GM19025 (cell line): ENCODE results near the gene LKAAEAR1.

ENCODE experiments used
- ATAC-seq: cut with Tn5 transposase; IDR thresholded peaks from one replicate; pipeline ENCODE4 v1.9.1; 2021; ENCODE audit warnings: mild to moderate bottlenecking, low read depth, moderate library complexity; ENCODE audit not compliant: unreplicated experiment

LKAAEAR1 gene

DNA sequence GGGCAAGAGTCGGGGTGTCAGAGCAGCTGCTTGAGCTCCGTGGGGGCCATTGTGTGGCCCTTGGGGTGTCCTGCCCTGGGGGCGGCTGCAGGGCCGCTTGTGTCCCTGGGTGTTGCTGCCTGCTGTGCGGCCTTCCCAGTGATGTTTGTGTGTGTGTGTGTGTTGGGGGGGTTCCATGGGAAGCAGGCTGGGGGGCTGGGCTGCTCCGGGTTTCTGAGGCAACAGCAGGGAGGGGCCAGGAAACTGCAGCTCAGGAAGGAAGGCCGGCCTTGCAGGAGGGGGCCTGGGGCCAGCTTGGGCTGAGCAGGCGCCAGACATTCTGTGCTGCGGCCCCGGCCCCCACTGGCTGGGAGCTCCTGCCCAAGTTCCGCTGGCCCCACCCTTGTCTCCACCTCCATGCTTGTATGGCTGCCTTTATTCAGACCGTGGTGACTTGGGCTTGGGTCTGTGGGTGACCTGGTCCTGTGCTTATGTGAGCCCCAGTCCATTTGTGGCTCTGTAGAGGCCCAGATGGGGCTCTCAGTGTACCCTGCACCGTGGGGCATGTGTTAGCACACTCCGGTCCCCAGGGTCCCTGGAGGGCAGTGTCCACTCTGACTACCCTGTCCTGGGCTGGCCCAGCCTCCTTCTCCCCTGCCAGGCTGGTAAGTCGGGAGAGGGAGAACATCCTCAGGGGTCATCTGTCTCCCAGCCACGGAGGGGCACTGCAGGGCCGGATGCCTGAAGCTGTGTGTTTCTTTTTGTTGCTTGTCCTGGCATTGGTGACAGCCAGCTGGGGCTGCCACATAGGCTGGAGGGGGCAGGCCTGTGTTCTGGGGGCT is 30.1 kb downstream of the LKAAEAR1 start:
- ATAC-seq, result no peak

DNA sequence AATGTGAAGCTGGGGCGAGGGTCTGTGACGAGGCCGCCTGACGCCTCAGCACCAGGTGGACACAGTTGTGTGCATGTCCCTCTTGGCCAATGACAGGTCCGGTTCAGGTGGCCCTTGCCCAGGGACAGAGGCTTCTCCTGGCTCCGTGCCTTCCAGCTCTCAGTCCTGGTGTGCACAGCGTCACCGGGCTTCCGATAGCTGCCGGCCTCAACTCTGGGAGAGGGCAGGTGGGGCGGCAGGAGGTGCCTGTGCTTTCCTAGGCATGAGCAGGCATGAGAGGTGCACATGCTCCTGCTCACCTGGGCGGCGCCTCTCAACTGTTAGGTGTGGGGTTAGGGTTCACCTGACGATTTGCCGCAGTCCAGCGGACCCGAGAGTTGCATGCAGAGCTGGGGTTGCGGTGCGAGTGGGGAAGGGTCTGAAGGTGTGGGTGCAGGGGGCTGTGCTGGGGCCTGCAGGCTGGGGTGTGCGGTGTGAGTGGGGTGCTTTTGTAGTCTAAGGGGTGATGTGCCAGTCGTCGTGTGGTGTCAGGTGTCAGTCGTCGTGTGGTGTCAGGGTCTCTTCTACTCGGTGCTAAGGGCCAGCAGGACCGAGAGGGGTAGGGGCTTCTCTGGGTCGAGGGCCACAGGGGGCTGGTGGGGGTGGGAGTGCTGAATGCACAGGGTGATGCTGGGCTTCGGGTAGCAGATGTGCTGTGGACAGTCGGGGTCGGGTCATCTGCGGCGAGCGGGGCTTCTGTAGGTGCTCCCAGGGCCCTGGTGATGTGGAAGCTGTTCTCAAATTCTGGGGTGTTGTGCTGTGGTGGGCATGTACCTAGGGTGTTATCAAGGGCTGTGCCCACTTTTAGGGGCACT is 31.0 kb downstream of the LKAAEAR1 start:
- ATAC-seq, result no peak

DNA sequence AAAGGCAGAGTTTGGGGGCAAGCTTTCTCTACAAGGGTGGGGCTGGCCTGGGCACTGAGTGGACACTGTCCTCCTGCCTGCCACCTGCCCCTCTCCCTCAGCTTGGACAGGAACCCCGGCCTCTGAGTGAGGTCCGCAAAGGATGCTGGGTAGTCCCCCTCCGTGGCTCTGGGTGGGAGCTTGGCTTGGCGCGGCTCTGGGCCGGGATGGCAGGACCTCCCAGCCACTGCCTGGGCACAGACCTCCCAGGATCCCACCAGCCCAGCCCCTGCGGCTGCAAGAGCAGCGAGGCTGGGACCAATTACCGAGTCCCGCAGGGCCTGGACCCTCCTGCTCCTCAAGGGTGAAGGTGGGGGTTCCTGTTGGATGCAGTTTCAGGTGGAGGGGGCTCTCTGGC is 31.9 kb downstream of the LKAAEAR1 start:
- ATAC-seq, result no peak

DNA sequence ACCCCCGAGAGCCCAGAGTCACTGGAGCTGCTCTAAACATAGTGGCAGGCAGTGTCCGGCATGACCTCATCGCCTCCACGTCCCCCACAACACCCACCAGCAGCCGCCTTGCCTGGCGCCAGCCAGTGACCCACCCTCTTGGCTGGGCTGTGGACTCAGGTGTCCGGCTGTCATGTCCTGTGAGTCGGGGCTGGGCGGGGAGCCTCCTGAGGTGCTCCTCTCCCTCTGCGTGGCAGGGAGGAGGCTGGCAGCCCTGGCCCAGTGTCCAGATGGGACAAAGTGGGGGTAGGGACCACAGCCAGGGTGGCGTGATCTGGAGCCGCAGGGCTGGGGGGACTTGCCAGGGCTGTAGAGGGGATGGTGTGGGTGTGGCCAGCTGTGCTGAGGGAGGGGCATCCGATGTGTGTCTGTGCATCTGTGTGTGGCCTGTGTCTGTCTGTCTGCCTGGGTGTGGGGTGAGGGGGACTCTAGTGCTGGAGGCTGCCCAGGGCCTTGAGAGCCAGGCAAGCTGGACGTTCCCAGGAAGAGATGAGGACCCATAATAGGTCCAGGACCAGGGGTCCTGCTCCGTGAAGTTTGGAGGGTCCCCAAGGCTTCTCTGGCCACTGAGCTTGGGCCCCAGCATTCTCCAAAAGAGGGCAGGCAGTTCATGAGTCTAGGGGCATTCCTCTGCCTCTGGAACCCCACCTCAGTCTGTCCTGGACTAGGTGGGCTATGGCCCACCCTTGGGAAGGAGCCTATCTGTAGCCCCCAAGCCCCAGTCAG is 32.5 kb downstream of the LKAAEAR1 start:
- ATAC-seq, result no peak

DNA sequence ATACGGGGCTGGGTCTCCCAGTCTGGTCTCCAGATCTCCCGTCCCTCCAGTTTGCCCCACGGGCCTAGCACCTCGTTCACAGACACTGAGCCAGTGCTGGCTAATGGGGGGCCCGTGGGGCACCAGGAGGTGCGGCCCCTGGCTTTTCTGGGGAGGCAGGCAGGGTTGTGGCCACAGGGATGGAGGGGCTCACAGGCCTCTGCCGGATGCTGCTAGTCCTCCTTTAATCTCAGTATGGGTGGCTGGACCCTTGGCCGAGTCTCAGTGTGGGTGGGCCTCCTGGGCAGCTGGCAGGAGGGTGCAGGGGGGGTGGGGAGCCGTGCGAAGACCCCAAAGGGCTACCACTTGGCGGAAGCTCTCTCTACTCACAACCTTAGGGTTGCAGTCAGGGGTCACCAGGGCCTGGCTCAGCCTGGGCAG is 33.2 kb downstream of the LKAAEAR1 start:
- ATAC-seq, result no peak

DNA sequence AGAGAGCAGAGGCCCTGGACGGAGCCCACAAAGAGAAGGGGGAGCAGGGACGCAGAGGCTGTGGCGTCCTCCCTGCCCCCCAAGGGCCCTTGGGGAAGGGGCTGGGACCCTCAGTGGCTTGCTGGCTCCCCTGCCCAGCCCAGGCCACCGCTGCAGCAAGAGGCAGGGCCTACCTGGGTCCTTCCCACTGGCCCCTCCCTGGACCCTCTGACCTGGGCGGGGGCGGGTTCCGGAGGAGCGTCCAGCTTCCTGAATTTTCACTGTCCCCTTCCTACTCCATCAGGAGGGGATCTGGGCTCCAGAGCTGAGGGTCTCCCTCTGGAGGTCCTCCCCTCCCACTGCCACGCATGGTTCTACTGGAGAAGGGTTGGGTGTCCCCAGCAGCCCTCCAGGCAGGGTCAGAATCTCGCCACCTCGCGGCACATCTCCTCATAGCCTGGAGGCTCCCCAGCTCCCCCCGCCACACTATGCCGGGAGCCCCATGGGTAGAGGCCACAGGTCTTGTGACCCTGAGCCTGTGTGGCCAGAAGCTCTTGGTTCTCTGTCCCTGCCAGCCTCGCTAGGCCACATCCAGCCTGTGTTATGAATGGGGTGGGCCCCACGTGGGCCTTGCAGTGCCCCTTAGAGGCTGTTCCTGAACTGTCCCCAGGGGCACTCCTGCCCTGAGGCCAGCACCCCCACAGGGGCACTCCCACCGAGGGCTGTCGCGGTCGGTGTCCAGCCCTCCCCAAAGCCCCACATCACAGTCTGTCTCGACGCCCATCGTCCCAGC is 33.8 kb downstream of the LKAAEAR1 start:
- ATAC-seq, result no peak

DNA sequence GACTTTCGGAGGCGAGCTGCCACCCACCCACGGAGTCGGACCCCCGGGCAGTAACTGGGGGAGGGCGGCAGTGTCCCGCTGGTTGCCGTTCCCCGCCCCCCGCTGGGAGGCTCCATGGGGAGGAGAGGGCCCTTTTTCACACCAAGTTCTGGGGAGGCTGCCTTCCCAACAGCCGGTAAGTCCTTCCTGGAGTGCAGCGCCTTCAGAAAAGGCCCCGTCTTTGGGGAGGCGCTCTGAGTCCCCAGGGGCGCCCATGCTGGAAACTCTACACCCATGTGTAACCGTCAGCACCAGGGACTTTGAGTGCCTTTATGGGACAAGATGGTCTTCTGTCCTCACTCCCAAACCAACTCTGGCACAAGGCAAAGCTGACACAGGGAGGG is 34.3 kb downstream of the LKAAEAR1 start:
- ATAC-seq, result no peak

DNA sequence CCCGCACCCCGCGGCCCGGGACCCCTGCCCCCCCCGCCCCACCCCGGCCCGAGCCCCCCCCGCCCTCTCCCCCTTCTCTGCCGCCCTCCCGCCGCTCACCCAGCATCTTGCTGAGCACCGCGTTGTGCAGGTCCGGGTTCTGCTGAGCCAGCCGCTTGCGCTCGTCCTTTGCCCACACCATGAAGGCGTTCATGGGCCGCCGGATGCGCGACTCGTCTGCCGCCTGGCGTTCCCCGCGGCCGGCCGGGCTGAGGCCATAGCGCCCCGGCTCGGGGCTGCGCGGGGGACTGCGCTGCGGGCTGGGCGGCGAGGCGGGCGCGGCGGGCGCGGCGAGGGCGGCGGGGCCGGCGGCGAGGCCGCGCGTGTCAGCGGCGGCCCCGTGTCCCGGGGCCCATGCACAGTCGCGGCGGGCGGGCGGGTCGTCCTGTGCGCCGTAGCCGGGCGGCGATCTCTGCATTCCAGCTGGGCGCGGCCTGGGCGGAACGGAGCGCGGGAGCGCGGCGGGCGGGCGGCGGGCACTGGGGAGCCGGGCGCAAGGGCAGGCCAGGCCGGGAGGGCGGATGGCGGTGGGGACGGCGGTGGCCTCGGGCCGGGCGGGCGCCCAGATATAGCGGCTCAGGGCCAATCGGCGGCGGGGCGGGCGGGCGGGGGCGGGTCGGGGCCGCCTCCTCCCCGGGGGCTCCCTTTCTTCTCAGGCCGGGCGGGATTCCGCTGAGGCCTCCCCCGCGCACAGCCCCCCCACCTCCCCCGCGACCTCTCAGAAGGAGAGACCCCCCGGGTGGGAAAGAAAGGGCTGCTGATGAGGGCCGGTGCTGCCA is 34.9 kb downstream of the LKAAEAR1 start, which contains the start of gene SOX18:
TSS of gene SOX18 (minus strand) at position 580 of the 818 bp plus-strand sequence. CDS start at position 457, 123 bp downstream.
- no peak for ATAC-seq

DNA sequence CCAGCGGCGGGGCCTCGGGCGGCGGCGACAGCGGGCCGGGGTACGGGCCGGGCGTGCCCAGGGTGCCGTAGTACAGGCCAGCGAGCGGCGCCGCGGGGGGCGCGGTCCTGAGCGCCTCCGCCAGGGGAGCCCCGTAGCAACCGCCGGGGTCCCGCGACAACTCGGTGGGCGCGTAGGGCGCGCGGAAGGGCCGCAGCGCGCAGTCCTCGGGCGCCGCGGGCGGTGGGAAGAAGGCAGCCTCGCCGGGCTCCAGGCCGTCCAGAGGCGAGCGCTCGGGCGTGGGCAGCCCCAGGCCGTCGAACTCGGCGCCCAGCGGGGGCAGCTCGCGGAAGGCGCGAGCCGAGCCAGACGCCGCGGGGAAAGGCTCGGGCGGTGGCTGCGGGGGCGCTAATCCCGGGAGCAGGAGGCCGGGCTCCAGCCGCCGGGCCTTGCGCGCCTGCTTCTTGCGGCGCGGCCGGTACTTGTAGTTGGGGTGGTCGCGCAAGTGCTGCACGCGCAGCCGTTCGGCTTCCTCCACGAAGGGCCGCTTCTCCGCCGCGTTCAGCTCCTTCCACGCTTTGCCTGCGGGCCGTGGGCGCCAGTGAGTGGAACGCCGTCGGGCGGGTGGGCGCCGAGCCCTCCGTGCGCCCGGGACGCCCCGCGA is 35.7 kb downstream of the LKAAEAR1 start:
- no peak for ATAC-seq

DNA sequence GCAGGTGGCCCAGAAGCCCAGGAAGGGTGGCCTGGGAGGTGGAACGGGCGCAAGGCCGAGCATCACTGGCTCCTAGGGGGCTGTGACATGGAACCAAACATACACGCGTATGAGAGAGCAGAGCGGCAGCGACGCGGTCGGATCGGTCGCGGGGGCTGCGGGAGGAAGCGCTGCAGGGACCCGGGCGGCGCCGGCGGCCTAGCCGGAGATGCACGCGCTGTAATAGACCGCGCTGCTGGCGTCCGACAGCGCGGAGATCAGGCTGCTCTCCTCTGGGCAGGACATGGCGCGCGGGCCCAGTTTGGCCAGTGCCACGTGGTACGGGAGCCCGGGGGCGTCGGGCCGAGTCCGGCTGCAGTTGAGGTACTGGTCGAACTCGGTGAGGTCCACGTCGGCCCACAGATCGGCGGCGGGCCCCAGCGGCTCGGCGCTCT is 36.2 kb downstream of the LKAAEAR1 start:
- ATAC-seq, result no peak

DNA sequence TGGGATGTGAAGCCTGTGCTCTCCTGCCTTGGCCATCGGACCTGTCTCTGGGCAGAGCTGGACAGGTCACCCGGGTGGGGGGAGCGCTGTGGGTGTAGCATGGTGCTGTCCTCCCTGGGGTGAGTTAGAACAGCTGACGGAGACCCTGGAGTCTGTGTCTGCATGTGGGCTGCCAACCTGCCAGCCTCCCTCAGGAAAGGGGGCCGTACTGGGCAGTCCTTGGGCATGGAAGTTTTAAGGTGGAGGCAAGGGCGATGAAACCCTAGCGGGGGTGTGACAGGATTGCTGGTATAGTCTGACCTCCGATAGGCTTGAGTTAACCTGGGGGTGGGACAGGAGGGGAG is 37.2 kb downstream of the LKAAEAR1 start:
- no peak for ATAC-seq

DNA sequence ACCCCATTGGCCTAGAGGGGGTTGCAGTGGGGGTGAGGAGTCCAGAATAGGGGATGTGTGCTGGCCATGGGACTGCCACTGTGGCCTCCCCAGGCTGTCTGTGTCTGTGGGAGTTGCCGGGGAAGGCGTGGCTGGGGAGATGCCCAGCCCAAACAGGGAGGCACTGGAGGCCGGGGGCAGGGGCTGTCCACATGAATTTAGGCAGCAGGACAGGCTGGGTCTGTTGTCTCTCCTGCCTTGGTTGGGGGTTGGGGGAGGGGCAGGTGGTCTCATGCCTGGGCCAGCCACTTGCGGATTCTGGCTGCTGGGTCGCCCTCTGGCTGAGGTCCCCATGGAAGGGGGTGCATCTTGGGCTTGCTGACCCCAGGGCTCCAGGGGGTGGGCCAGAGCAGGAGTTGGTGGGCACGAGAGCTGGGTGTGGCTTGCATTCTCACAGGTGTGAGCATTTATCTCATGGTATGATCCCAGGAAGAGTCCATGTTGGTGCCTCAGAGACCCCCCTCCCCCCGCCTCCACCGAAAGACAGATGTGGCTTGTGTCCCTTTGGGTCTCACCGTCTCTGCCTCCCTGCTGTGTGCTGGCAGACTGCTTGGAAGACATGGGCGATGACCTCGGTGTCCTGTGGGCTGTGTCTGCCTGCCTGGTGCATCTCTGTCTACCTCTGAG is 38.7 kb downstream of the LKAAEAR1 start:
- ATAC-seq, result no peak

DNA sequence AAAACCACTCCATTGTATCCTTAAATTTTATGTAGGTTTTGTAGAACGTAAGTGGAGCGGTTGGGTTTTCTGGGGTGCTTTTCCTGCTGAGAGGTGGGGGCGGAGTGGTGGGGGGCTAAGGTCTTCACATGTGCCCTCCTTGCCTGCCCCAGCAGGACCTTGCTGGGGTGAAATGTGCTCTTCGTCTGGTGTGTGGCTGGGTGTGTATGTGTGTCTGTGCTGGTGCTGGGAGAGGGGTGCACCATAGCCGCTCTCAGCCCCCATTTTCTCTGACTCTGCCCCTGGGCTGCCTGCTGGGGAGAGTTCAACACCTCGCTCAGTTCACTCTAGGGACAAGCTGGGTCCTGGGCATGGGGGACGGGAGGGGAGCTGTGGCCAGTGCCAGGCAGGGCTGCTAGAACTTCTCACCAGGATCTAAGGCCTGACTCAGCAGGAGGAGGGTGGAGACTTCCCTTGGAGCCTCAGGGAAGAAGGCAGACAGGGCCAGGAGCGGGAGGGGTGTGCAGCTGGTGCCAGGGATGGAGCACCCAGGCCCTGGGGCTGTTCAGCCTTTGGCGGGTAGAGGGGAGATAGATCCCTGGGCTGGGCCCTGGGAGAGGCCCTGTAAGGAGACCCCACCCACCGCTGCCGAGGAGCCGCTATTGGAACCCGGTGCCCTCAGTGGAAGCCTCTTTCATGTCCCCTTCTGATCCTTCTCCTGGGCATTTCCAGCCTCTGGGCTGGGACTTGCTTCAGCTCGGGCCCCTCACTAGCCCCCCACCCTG is 39.5 kb downstream of the LKAAEAR1 start:
- no peak for ATAC-seq

DNA sequence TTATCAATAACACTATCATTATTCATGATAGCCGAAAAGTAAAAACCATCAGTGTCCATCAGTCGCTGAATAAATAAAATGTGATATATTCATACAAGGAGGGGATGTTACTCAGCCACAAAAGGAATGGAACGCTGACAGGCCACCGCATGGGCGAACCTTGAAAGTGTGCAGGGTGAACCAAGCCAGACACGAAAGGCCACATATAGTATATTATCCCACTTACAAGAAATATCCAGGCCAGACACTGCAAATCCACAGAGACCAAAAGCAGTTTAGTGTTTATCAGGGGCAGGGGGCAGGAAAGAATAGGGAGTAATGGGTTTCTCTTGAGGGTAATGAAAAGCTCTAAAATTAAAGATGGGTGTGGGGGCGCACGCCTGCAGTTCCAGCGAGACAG is 40.4 kb downstream of the LKAAEAR1 start:
- no peak for ATAC-seq

DNA sequence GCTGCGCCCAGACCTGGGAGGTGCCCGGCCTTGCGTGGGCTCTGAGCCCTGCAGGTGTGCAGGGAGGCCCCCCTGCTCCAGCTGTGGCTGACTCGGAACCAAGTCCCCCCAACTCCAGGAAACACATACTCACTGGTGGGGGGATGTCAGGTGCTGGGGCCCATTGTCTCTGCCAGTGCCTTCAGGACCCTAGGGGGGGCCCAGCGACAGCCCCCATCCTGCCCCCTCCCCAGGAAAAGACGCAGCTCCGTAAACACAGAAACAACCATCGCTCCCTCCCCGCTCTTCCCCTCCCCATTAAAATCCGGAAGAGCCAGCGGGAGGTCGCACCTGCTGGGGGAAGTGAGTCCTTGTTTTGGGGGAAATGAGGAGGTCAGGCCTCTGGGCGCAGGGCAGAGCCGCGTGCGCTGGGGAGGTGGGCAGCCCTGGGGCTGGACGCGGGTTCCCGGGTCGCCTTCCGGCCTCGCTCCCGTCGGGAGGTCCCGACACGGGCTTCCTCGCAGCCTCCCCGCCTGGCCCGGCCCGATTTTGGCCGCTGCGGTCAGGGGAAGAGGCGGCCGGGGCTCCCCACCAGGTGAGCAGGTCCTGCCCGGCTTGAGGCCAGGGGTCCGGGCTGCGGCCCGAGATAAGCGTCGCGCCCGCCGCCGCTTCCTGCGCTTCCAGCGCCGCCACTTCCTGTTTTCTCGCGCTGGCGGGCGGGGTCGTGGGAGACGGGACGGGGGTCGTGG is 42.0 kb downstream of the LKAAEAR1 start:
- ATAC-seq, result no peak

DNA sequence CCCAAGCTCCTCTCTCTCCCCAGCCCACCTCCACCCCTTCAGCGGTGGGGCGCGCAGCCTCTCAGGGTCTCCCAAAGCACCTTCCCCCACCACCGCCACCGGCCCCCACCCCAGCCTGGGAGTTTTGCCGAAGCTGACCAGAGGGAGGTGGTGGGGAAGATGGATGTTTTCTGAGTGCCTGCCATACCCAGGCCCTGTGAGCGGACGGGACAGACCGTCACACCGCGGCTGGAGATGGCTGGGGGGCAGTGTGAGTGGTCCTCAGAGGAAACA is 42.5 kb downstream of the LKAAEAR1 start:
- no peak for ATAC-seq
